Measurements from ENCODE around the gene TADA3. TPM values are rescaled to one million over a fixed set of nuclear protein-coding genes. Genes with fewer than 3 reads are reported as not detected.

Gene TADA3
- total RNA-seq, 6 experiments from 2014 or later, result 24.6 to 43.8 (median 28.1) TPM

DNA sequence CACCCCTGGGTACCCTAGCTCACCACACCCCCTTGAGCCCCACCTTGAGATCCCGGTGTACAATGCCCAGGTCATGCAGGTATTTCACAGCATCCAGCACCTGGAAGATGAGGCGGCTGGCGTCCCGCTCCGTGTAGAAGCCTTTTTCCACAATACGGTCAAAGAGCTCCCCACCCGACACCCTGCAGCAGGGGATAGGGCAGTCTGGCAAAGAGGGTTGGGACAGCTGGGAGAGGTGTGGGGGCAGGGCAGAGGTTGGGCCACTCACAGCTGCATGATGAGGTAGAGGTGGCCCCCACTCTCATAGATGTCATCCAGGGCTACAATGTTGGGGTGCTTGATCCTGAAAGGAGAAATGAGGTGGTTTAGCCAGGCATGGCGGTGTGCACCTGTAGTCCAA, 29.4 kb downstream of the TADA3 start:
- WGBS (ENCODE audit: insufficient coverage, low coverage, low lambda C conversion rate, missing lambda C conversion rate), result 100% methylated on average over 2 of the region's 8 CpGs
- no peaks in the 10 kb centered on the region for H3K4me1 ChIP-seq
- peaks cover 0 to 25% (median 8%) of the 10 kb centered on the region in 4 donors for H3K36me3 ChIP-seq
- H3K27me3 ChIP-seq, result no peaks in the 10 kb centered on the region
- no peak for DNase-seq
- no peak for TF ChIP-seq POLR2A (IDR thresholded peaks at IDR 0.05)
- TF ChIP-seq CTCF (IDR thresholded peaks at IDR 0.05), result no peak
- no peak overlapping the region for H3K4me3 ChIP-seq
- peak in 1 of 4 donors; percentile 2 for ATAC-seq
- intact Hi-C loops (cut with DNase I), result no loop called here
- H3K9me3 ChIP-seq, result no peaks in the 10 kb centered on the region
- no peak overlapping the region for H3K27ac ChIP-seq

DNA sequence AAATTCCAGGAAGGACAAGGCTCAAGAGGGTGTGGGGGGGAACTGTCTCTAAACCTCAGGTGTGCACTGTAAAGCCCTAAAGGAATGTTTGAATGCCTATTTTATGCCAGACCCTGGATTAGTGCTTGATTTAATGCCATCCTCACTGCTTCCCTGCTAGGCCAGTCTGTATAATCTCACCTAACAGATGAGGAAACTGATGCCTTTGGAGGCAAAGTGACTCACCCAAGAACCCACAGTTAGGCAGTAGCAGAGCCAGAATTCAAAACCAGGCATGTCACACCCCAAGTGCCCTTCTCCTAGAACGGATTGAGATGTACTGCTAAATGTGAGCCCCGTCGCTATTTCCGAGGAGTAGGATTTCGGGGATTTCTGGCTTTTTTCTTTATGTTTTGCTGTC, 30.4 kb downstream of the TADA3 start:
- WGBS (ENCODE audit: insufficient coverage, low coverage, low lambda C conversion rate, missing lambda C conversion rate), result 93% methylated on average over 5 of the region's 5 CpGs
- Histone ChIP-seq H3K36me3 (peaks cover 0 to 35% (median 14%) of the 10 kb centered on the region in 4 donors), H3K4me1 (no peaks in the 10 kb centered on the region), H3K27me3 (no peaks in the 10 kb centered on the region), H3K4me3 (no peak overlapping the region), H3K27ac (no peak overlapping the region), H3K9me3 (no peaks in the 10 kb centered on the region)
- ATAC-seq (no peak), DNase-seq (no peak)
- intact Hi-C loops (cut with DNase I), result no loop called here
- TF ChIP-seq CTCF (IDR thresholded peaks at IDR 0.05) (no peak), POLR2A (IDR thresholded peaks at IDR 0.05) (no peak)

DNA sequence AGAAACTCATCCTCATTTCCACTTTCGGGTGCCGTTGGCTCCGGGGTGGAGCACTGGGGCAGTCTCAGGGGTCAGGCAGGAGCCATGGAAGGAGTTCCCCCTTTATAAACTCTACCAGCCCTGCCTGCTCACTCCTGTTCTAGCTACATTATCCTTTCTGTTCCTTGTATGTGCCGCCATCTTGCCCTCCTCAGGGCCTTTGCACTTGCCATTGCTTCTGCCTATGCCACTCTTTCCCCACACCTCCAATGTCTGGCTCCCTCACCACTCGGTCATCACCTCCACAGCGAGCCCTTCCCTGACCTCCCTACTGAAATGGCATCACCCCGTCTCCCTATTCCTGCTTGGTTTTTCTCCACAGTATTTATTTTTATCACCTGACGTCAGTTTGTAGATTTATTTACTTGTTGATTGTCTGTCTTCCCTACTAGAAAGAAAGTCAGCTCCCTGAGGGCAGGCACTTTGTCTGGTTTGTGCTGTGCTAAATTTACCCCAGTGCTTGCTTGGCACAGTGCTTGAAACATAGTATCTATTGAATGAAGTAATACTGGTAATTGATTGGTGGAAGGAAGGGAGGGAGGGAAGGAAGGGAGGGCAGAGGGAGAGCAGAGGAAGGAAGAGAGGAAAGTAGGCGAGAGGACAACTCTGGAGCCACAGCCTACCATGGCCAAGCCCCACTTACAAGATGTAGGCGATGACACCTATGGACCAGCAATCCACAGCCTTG, 31.3 kb downstream of the TADA3 start:
- peaks cover 0 to 45% (median 18%) of the 10 kb centered on the region in 4 donors for H3K36me3 ChIP-seq
- no peaks in the 10 kb centered on the region for H3K9me3 ChIP-seq
- DNase-seq (no peak), ATAC-seq (no peak)
- TF ChIP-seq CTCF (IDR thresholded peaks at IDR 0.05) (no peak), POLR2A (IDR thresholded peaks at IDR 0.05) (no peak)
- WGBS (ENCODE audit: insufficient coverage, low coverage, low lambda C conversion rate, missing lambda C conversion rate), result 97% methylated on average over 6 of the region's 10 CpGs
- intact Hi-C loops (cut with DNase I), result no loop called here
- no peak overlapping the region for H3K4me3 ChIP-seq
- no peaks in the 10 kb centered on the region for H3K4me1 ChIP-seq
- no peaks in the 10 kb centered on the region for H3K27me3 ChIP-seq
- H3K27ac ChIP-seq, result no peak overlapping the region

DNA sequence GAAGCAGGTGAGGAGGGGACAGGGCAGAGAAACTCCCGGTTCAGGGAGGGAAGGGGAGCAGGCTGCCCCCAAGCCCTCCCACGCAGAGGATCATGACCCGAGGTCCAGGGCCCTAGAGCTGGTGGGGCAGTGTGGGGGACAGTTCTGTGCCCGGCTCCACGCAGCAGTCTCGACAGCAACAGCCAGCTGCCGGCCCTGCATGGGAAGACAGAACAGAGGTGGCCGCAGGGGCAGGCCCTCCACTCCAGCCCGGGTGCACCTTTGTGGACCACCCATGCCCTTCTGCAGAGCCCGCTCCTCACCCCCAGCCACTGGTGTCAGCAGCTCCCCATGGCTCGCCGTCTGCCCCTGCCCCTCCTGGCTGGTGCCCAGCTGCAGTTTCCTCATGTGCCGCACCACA, 34.8 kb downstream of the TADA3 start:
- WGBS (ENCODE audit: insufficient coverage, low coverage, low lambda C conversion rate, missing lambda C conversion rate), result no CpG with 5 or more reads among the region's 13 CpGs
- Histone ChIP-seq H3K36me3 (peaks cover 0 to 46% (median 19%) of the 10 kb centered on the region in 4 donors), H3K4me3 (no peak overlapping the region), H3K4me1 (no peaks in the 10 kb centered on the region), H3K27ac (no peak overlapping the region), H3K27me3 (no peaks in the 10 kb centered on the region), H3K9me3 (no peaks in the 10 kb centered on the region)
- no peak for TF ChIP-seq POLR2A (IDR thresholded peaks at IDR 0.05)
- TF ChIP-seq CTCF (IDR thresholded peaks at IDR 0.05), result no peak
- intact Hi-C loops (cut with DNase I), result no loop called here
- ATAC-seq (peak in 1 of 4 donors; percentile 10), DNase-seq (no peak)

Measured in right lobe of liver (tissue), 6 donors.